ENCODE results near the gene EEF1G. TPM values are rescaled to one million over a fixed set of nuclear protein-coding genes. Genes with fewer than 3 reads are reported as not detected.

EEF1G gene
- polyA plus RNA-seq, 1 donor from 2014 or later = 1,555 TPM

GRCh38 chr11:62605467-62605866 is 31.8 kb upstream of the EEF1G start:
- Histone ChIP-seq H3K9ac (ENCODE audit: low read length) (no peak overlapping the region), H3K79me2 (replicated peaks; ENCODE audit: insufficient read depth, low read length) (peaks cover 9% of the 10 kb centered on the region), H3K36me3 (ENCODE audit: insufficient read depth, low read length) (no peaks in the 10 kb centered on the region), H3K9me2 (ENCODE audit: insufficient read depth, low read length) (no peaks in the 10 kb centered on the region), H2AFZ (ENCODE audit: low read depth, low read length) (no peak overlapping the region), H3K27me3 (ENCODE audit: insufficient read depth, low read depth, low read length) (no peaks in the 10 kb centered on the region), H3K4me2 (ENCODE audit: low read length) (no peak overlapping the region), H3K4me3 (ENCODE audit: low read length) (no peak overlapping the region), H3K27ac (ENCODE audit: low read length) (no peak overlapping the region), H3F3A (ENCODE audit: insufficient read depth, low read length, poor library complexity, severe bottlenecking) (no peaks in the 10 kb centered on the region), H3K9me3 (ENCODE audit: low read length) (no peaks in the 10 kb centered on the region), H4K20me1 (ENCODE audit: insufficient read depth) (no peaks in the 10 kb centered on the region)
- TF ChIP-seq RAD21 (conservative IDR thresholded peaks at IDR 0.05) (no peak), MXI1 (conservative IDR thresholded peaks at IDR 0.05; ENCODE audit: poor library complexity, severe bottlenecking) (no peak), CTCF (IDR thresholded peaks at IDR 0.05; ENCODE audit: poor library complexity, severe bottlenecking) (no peak), REST (IDR thresholded peaks at IDR 0.05; ENCODE audit: borderline replicate concordance) (no peak), SMC3 (conservative IDR thresholded peaks at IDR 0.05; ENCODE audit: poor library complexity) (no peak), POLR2AphosphoS5 (IDR thresholded peaks at IDR 0.05) (no peak)

- Histone ChIP-seq H3K4me2 (ENCODE audit: low read length) (no peak overlapping the region), H3K9ac (ENCODE audit: low read length) (no peak overlapping the region), H3K36me3 (ENCODE audit: insufficient read depth, low read length) (no peaks in the 10 kb centered on the region), H3K4me3 (ENCODE audit: low read length) (no peak overlapping the region), H3K27ac (ENCODE audit: low read length) (no peak overlapping the region), H4K20me1 (ENCODE audit: insufficient read depth) (no peaks in the 10 kb centered on the region), H3K9me3 (ENCODE audit: low read length) (no peaks in the 10 kb centered on the region), H2AFZ (ENCODE audit: low read depth, low read length) (no peak overlapping the region), H3K27me3 (ENCODE audit: insufficient read depth, low read depth, low read length) (no peaks in the 10 kb centered on the region), H3K9me2 (ENCODE audit: insufficient read depth, low read length) (no peaks in the 10 kb centered on the region), H3K79me2 (replicated peaks; ENCODE audit: insufficient read depth, low read length) (peaks cover 18% of the 10 kb centered on the region), H3F3A (ENCODE audit: insufficient read depth, low read length, poor library complexity, severe bottlenecking) (no peaks in the 10 kb centered on the region)
- TF ChIP-seq MXI1 (conservative IDR thresholded peaks at IDR 0.05; ENCODE audit: poor library complexity, severe bottlenecking) = no peak
- no peak for TF ChIP-seq EP300 (conservative IDR thresholded peaks at IDR 0.05; ENCODE audit: poor library complexity, severe bottlenecking)
- TF ChIP-seq REST (IDR thresholded peaks at IDR 0.05; ENCODE audit: borderline replicate concordance) = no peak
- no peak for TF ChIP-seq CTCF (IDR thresholded peaks at IDR 0.05; ENCODE audit: poor library complexity, severe bottlenecking)
- no peak for TF ChIP-seq RAD21 (conservative IDR thresholded peaks at IDR 0.05)
- TF ChIP-seq TAF1 (IDR thresholded peaks at IDR 0.05; ENCODE audit: low read depth) = no peak
- no peak for TF ChIP-seq POLR2AphosphoS5 (IDR thresholded peaks at IDR 0.05)
- TF ChIP-seq EZH2 (IDR thresholded peaks at IDR 0.05; ENCODE audit: borderline replicate concordance, insufficient read depth, low read length, poor library complexity, severe bottlenecking) = no peak
- TF ChIP-seq SMC3 (conservative IDR thresholded peaks at IDR 0.05; ENCODE audit: poor library complexity) = no peak
These were observed 30.9 kb upstream of the EEF1G start for GRCh38 chr11:62604460-62605120.

All from neural cell (in vitro differentiated cells).